Liver (tissue), 9 donors: ENCODE measurements around the gene MTMR12. TPM values are rescaled to one million over a fixed set of nuclear protein-coding genes. Genes with fewer than 3 reads are reported as not detected.

ENCODE experiments used
- DNase-seq: peaks from one replicate; pipeline ENCODE4 v3.0.0-alpha.2; 2017; ENCODE audit warnings: low spot score
- H3K27ac ChIP-seq, 2 donors: one replicate each; pipeline ENCODE4 v1.7.0; 2013; ENCODE audit warnings: inconsistent platforms in 2 of 2, low read length in 2 of 2, control low read depth in 1 of 2, low read depth in 1 of 2, mild to moderate bottlenecking in 1 of 2
- H3K27me3 ChIP-seq, 4 donors: one replicate each; pipeline versions ENCODE4 v1.6.1 to v1.7.0; 2013; ENCODE audit warnings: low read length in 3 of 4, inconsistent platforms in 1 of 4, mild to moderate bottlenecking in 1 of 4, moderate library complexity in 1 of 4; ENCODE audit not compliant: control insufficient read depth in 4 of 4, insufficient read depth in 4 of 4
- H3K36me3 ChIP-seq, 4 donors: one replicate each; pipeline versions ENCODE4 v1.6.1 to v1.7.0; 2013; ENCODE audit warnings: low read length in 3 of 4, mild to moderate bottlenecking in 3 of 4, low read depth in 1 of 4, moderate library complexity in 1 of 4; ENCODE audit not compliant: control insufficient read depth in 4 of 4, insufficient read depth in 3 of 4
- H3K4me1 ChIP-seq, 4 donors: one replicate each; pipeline versions ENCODE4 v1.6.1 to v1.7.0; 2013; ENCODE audit warnings: low read length in 3 of 4, mild to moderate bottlenecking in 3 of 4, moderate library complexity in 1 of 4; ENCODE audit not compliant: control insufficient read depth in 4 of 4, insufficient read depth in 4 of 4
- H3K4me3 ChIP-seq, 3 donors: one replicate each; pipeline versions ENCODE4 v1.6.1 to v1.7.0; 2013; ENCODE audit warnings: low read length in 3 of 3, control low read depth in 1 of 3, low read depth in 1 of 3, mild to moderate bottlenecking in 1 of 3
- H3K9ac ChIP-seq, 2 donors: one replicate each; pipeline ENCODE4 v1.7.0; 2013; ENCODE audit warnings: low read length in 2 of 2, mild to moderate bottlenecking in 2 of 2, moderate library complexity in 2 of 2, control low read depth in 1 of 2, low read depth in 1 of 2
- H3K9me3 ChIP-seq, 4 donors: one replicate each; pipeline versions ENCODE4 v1.6.1 to v1.7.0; 2013; ENCODE audit warnings: low read length in 3 of 4; ENCODE audit not compliant: control insufficient read depth in 4 of 4
- ATF3 ChIP-seq: IDR thresholded peaks from 2 replicates; pipeline ENCODE4 v1.6.1; 2016; ENCODE audit warnings: antibody characterized with exemption
- FOXA1 ChIP-seq: IDR thresholded peaks from 2 replicates; pipeline ENCODE4 v1.6.1; 2016; ENCODE audit warnings: antibody characterized with exemption
- FOXA2 ChIP-seq: IDR thresholded peaks from 2 replicates; pipeline ENCODE4 v1.6.1; 2016; ENCODE audit warnings: antibody characterized with exemption
- GABPA ChIP-seq, 2 donors: IDR thresholded peaks in 1 of 2; conservative IDR thresholded peaks in 1 of 2; 2 replicates each; pipeline ENCODE4 v1.6.1; 2016; ENCODE audit warnings: antibody characterized with exemption in 2 of 2, mild to moderate bottlenecking in 1 of 2, moderate library complexity in 1 of 2
- HNF4A ChIP-seq, 2 donors: conservative IDR thresholded peaks; 2 replicates each; pipeline ENCODE4 v1.6.1; 2016; ENCODE audit warnings: antibody characterized with exemption in 2 of 2, mild to moderate bottlenecking in 2 of 2
- HNF4G ChIP-seq: IDR thresholded peaks from 2 replicates; pipeline ENCODE4 v1.6.1; 2016; ENCODE audit warnings: antibody characterized with exemption
- JUND ChIP-seq, 2 donors: IDR thresholded peaks; 2 replicates each; pipeline ENCODE4 v1.6.1; 2016; ENCODE audit warnings: antibody characterized with exemption in 2 of 2
- MAX ChIP-seq: IDR thresholded peaks from 2 replicates; pipeline ENCODE4 v1.6.1; 2016; ENCODE audit warnings: antibody characterized with exemption
- NR2F2 ChIP-seq: IDR thresholded peaks from 2 replicates; pipeline ENCODE4 v1.6.1; 2016; ENCODE audit warnings: antibody characterized with exemption
- RAD21 ChIP-seq, 2 donors: IDR thresholded peaks; 2 replicates each; pipeline ENCODE4 v1.6.1; 2016; ENCODE audit warnings: antibody characterized with exemption in 2 of 2, mild to moderate bottlenecking in 2 of 2
- REST ChIP-seq: IDR thresholded peaks from 2 replicates; pipeline ENCODE4 v1.6.1; 2016; ENCODE audit warnings: antibody characterized with exemption, mild to moderate bottlenecking
- RXRA ChIP-seq, 2 donors: IDR thresholded peaks; 2 replicates each; pipeline ENCODE4 v1.6.1; 2017 to 2018; ENCODE audit warnings: antibody characterized with exemption in 2 of 2, mild to moderate bottlenecking in 1 of 2
- SP1 ChIP-seq: IDR thresholded peaks from 2 replicates; pipeline ENCODE4 v1.6.1; 2018; ENCODE audit warnings: antibody characterized with exemption, mild to moderate bottlenecking
- TAF1 ChIP-seq: conservative IDR thresholded peaks from 2 replicates; pipeline ENCODE4 v1.6.1; 2016; ENCODE audit warnings: antibody characterized with exemption, mild to moderate bottlenecking
- YY1 ChIP-seq: IDR thresholded peaks from 2 replicates; pipeline ENCODE4 v1.6.1; 2016; ENCODE audit warnings: antibody characterized with exemption, mild to moderate bottlenecking
- whole genome bisulfite sequencing: extraction: QIAGEN DNeasy Blood & Tissue Kit; methylation state at CpG from one replicate; pipeline ENCODE4 v1.1.7; 2013; 5-methylcytosine and 5-hydroxymethylcytosine counted together
- polyA plus RNA-seq, 2 donors: library from polyadenylated mRNA; stranded (reverse) in 1 of 2; unstranded in 1 of 2; fragments of 200-250 nt in 1 of 2; fragments of >200 nt in 1 of 2; fragmentation: Nextera tagmentation in 1 of 2; extraction: Ambion mirVana in 1 of 2; gene quantifications; one replicate each; pipeline versions ENCODE4 v1.2.1 to v1.2.3, GENCODE V29; 2013 to 2015
- total RNA-seq, 2 donors: library from RNA; depleted of rRNA; stranded (reverse); fragments of >200 nt; gene quantifications; one replicate each; pipeline ENCODE4 v1.2.3, GENCODE V29; 2014
- TF ChIP-seq, protein P1 (sequence below): IDR thresholded peaks from 2 replicates; pipeline ENCODE4 v1.6.1; 2016; ENCODE audit warnings: antibody characterized with exemption
- donor health status: healthy.
- donor health status: healthy.
- donor health status: healthy.
- donor health status: healthy.
- donor health status: healthy.

The MTMR12 gene
- total and polyA plus RNA-seq, 4 donors, result 4.4 to 28.7 (median 15.8) TPM

DNA sequence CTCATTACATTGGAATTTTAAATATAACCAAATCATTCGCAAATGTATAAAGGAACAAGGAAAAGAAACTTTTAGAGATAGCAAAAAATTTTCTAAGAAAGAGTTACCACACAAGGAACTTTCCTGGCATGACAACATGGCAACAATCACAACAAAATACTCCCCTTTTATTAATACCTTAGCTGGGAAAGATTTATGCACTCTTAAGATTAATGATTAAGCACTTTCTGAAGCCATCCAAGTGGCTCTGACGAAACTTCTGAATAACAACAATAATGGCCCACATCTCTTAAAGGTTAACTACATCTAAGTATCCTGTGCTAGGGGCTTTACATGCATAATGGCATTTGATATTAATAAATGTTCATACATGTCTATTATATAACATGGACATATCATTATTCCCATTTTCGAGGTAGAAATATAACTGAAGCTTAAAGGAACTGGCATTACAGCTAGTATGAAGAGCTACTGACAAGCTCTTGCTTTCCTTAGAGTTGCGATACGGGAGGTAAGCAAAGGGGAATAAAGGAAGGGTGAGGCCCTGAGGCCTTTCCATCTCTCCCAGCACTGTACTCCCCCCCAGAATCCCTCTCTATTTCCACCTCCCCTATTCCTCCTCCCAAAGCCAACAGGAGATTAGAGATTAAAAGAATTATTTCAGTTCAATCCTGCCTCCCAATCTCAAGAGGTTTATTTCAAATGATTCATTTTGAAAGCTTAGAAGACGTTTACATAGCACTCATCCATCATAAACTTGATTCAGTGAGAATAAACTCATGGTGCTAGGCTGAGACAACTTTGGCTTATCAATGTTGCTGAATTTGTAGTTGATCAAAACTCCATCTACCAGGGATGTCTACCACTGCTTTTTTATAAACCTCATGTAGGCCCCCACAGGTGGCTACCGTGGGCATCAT is 9.6 kb downstream of the MTMR12 start (continued):
- TF ChIP-seq, protein P1, sequence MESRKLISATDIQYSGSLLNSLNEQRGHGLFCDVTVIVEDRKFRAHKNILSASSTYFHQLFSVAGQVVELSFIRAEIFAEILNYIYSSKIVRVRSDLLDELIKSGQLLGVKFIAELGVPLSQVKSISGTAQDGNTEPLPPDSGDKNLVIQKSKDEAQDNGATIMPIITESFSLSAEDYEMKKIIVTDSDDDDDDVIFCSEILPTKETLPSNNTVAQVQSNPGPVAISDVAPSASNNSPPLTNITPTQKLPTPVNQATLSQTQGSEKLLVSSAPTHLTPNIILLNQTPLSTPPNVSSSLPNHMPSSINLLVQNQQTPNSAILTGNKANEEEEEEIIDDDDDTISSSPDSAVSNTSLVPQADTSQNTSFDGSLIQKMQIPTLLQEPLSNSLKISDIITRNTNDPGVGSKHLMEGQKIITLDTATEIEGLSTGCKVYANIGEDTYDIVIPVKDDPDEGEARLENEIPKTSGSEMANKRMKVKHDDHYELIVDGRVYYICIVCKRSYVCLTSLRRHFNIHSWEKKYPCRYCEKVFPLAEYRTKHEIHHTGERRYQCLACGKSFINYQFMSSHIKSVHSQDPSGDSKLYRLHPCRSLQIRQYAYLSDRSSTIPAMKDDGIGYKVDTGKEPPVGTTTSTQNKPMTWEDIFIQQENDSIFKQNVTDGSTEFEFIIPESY, result no peak
- TF ChIP-seq TAF1 (no peak), FOXA1 (no peak), HNF4A (conservative IDR thresholded peaks at IDR 0.05) (peak in 1 of 2 donors; percentile 42), HNF4G (no peak), SP1 (peak; percentile 20), MAX (no peak), NR2F2 (peak; percentile 25), JUND (IDR thresholded peaks at IDR 0.05) (no peak), ATF3 (peak; percentile 16)

DNA sequence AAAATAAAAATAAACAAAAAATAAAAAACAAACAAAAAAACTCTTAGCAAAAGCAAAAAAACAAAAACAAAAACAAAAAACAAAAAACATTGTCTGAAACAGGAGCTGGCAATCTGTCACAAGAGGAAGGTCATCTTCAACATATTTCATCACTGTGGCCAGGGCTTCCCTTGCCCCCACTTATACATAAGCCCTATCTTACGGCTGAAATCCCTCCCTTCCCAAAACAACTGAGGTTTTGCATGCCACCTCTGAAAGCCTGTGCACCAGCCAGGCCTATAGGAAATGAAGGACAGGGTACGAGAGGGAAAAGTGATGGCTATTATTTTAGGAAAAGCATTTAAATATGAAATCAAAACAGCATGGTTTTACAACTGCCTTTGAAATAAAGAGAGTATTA is 10.8 kb downstream of the MTMR12 start:
- Histone ChIP-seq H3K4me3 (no peak overlapping the region), H3K36me3 (no peaks in the 10 kb centered on the region), H3K27me3 (no peaks in the 10 kb centered on the region), H3K27ac (no peak overlapping the region), H3K9ac (no peak overlapping the region), H3K9me3 (no peaks in the 10 kb centered on the region), H3K4me1 (peaks cover 2 to 36% (median 14%) of the 10 kb centered on the region in 4 donors)
- WGBS, result 83% methylated on average over 2 of the region's 2 CpGs
- DNase-seq, result no peak
- TF ChIP-seq ATF3 (no peak), YY1 (no peak), FOXA2 (no peak), GABPA (IDR thresholded peaks at IDR 0.05 in 1 of 2, conservative IDR thresholded peaks at IDR 0.05 in 1 of 2) (no peak), FOXA1 (no peak), HNF4A (conservative IDR thresholded peaks at IDR 0.05) (no peak), NR2F2 (no peak)

DNA sequence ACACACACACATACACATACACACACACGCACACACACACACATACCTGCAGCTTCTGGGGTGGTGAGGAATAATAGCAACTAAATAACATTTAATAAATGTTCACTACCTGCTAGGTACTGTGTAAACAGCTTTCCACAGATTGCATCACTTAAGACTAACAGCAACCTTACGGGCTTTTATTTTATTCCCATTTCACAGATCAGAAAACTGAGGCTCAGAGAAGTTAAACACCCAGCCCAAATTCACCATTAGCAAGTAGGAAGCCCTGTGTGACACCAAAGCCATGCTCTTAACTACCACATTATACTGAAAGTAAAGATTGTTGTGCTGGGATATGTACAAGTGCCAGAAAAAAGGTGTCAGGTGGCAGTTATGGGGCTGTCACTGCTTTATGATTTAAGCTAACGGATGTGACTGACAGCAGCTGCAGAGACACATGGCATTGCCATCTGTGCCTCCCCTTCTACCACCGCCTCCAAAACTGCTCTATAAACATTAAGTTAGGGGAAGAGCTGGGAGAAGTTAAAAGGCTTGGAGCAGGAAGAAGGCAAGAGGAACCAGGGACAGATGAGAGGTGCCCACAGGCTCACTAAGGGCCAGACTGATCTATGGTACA is 13.6 kb downstream of the MTMR12 start:
- Histone ChIP-seq H3K27me3 (no peaks in the 10 kb centered on the region), H3K4me3 (no peak overlapping the region), H3K9ac (no peak overlapping the region), H3K36me3 (peaks cover 0 to 4% (median under 1%) of the 10 kb centered on the region in 4 donors), H3K27ac (no peak overlapping the region), H3K4me1 (peaks cover 2 to 21% (median 11%) of the 10 kb centered on the region in 4 donors), H3K9me3 (no peaks in the 10 kb centered on the region)
- no peak for DNase-seq
- no peak for TF ChIP-seq SP1
- no peak for TF ChIP-seq NR2F2
- no peak for TF ChIP-seq REST
- no peak for TF ChIP-seq HNF4G
- no peak for TF ChIP-seq GABPA (IDR thresholded peaks at IDR 0.05 in 1 of 2, conservative IDR thresholded peaks at IDR 0.05 in 1 of 2)
- no peak for TF ChIP-seq RAD21 (IDR thresholded peaks at IDR 0.05)
- TF ChIP-seq JUND (IDR thresholded peaks at IDR 0.05), result no peak
- no peak for TF ChIP-seq TAF1
- TF ChIP-seq, protein P1, result no peak
- no peak for TF ChIP-seq MAX
- TF ChIP-seq RXRA (IDR thresholded peaks at IDR 0.05), result no peak
- TF ChIP-seq ATF3, result no peak
- WGBS, result 90% methylated on average over 4 of the region's 4 CpGs
